ENCODE measurements around the gene GNA15. TPM values are rescaled to one million over a fixed set of nuclear protein-coding genes. Genes with fewer than 3 reads are reported as not detected.
"Not testable (repeated sequence)": the region's sequence is repeated elsewhere in the genome, so short reads cannot be mapped to it uniquely, and the experiment has no call there.

The GNA15 gene
- total RNA-seq, 4 donors from 2014 or later: 3.8 to 22.5 (median 7.8) TPM

DNA sequence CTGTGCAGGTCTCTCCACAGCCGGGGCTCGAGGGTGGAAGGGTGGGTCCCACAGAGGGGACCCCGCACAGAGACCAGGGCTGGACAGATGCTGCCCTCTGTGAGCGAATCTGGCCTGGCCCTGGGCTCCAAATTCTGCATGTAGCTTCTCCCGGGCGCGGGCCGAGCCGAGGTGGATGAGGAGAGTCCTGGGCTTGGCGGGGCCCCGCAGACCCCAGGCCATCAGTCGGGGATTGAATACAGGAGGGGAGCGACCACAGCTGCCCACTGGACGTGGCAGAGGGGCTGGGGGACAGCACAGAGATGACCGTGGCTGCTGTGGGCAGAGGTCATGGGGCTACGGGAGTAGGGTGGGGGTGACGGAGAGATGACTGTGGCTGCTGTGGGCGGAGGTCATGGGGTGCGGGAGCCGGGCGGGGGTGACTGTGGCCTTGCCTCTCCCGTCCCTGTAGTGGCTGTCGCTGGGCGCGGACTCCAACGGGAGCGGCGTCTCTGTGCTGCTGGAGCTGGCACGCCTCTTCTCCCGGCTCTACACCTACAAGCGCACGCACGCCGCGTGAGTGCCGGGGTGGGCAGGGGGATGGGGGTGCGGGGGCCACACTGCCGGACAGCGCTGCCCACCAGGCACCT, 65.4 kb downstream of the GNA15 start:
- TF ChIP-seq, protein P1, sequence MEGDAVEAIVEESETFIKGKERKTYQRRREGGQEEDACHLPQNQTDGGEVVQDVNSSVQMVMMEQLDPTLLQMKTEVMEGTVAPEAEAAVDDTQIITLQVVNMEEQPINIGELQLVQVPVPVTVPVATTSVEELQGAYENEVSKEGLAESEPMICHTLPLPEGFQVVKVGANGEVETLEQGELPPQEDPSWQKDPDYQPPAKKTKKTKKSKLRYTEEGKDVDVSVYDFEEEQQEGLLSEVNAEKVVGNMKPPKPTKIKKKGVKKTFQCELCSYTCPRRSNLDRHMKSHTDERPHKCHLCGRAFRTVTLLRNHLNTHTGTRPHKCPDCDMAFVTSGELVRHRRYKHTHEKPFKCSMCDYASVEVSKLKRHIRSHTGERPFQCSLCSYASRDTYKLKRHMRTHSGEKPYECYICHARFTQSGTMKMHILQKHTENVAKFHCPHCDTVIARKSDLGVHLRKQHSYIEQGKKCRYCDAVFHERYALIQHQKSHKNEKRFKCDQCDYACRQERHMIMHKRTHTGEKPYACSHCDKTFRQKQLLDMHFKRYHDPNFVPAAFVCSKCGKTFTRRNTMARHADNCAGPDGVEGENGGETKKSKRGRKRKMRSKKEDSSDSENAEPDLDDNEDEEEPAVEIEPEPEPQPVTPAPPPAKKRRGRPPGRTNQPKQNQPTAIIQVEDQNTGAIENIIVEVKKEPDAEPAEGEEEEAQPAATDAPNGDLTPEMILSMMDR (IDR thresholded peaks at IDR 0.05): no peak
- no peak for TF ChIP-seq POLR2A (IDR thresholded peaks at IDR 0.05)
- no peak for TF ChIP-seq EP300 (IDR thresholded peaks at IDR 0.05)
- H3K36me3 ChIP-seq: peaks cover 0 to 94% (median 2%) of the 10 kb centered on the region in 3 donors
- H3K4me1 ChIP-seq: no peaks in the 10 kb centered on the region
- H3K27ac ChIP-seq: no peak overlapping the region
- 88 to 89% methylated on average over 16 to 39 of the region's 39 CpGs for WGBS, 2 donors
- no peaks in the 10 kb centered on the region for H3K9me3 ChIP-seq
- H3K27me3 ChIP-seq: no peaks in the 10 kb centered on the region
- no peak overlapping the region for H3K4me3 ChIP-seq
- no peak for DNase-seq (ENCODE audit: low spot score in 2 of 2)

DNA sequence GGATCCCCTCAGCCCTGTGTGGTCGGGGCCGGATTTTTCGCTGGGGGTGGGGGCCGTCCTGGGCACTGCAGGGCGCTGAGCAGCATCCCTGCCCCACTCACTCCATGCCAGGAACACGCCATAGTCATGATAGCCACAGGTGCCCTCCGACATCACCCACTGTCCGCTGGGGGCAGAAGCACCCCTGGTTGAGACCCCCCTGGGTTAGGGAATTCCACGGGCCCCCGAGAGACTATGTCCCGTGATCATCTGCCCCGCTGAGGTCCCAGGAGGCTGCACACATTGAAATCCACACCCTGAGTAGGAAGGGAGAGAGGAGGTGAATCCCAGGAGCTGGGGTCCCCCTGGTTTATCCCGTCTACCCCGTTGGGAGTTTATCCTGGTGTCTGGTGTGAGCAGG, 66.1 kb downstream of the GNA15 start:
- H3K9me3 ChIP-seq: no peaks in the 10 kb centered on the region
- H3K27me3 ChIP-seq: no peaks in the 10 kb centered on the region
- TF ChIP-seq POLR2A (IDR thresholded peaks at IDR 0.05) (no peak), EP300 (IDR thresholded peaks at IDR 0.05) (no peak)
- TF ChIP-seq, protein P1 (IDR thresholded peaks at IDR 0.05): no peak
- H3K36me3 ChIP-seq: peaks cover 0 to 94% (median 7%) of the 10 kb centered on the region in 3 donors
- no peak overlapping the region for H3K27ac ChIP-seq
- DNase-seq (ENCODE audit: low spot score in 2 of 2): no peak
- H3K4me1 ChIP-seq: no peaks in the 10 kb centered on the region
- WGBS, 2 donors: 91 to 92% methylated on average over 13 of the region's 14 CpGs
- H3K4me3 ChIP-seq: no peak overlapping the region

DNA sequence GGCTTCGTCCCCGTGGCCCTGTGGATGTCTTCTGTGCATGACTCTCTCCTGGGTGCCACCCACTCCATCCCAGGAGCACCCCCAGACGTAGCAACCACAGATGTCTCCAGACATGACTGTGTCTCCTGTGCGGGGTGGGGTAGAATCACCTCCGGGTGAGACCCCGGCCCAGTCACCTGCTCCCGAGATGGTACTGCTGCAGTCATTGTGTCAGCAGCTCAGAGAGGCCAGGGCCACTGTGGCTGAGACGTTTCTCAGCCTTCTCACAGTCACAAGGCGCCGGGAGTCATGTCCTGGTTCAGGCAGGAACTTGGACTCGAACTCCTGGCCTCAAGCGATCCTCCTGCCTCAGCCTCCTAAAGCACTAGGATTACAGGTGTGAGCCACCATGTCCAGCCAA, 66.5 kb downstream of the GNA15 start:
- no peaks in the 10 kb centered on the region for H3K4me1 ChIP-seq
- 86 to 87% methylated on average over 11 to 12 of the region's 12 CpGs for WGBS, 2 donors
- no peak overlapping the region for H3K27ac ChIP-seq
- peaks cover 0 to 94% (median 8%) of the 10 kb centered on the region in 3 donors for H3K36me3 ChIP-seq
- TF ChIP-seq EP300 (IDR thresholded peaks at IDR 0.05): no peak
- TF ChIP-seq, protein P1 (IDR thresholded peaks at IDR 0.05): no peak
- TF ChIP-seq POLR2A (IDR thresholded peaks at IDR 0.05): no peak
- no peak for DNase-seq (ENCODE audit: low spot score in 2 of 2)
- no peaks in the 10 kb centered on the region for H3K9me3 ChIP-seq
- H3K4me3 ChIP-seq: no peak overlapping the region
- H3K27me3 ChIP-seq: no peaks in the 10 kb centered on the region

DNA sequence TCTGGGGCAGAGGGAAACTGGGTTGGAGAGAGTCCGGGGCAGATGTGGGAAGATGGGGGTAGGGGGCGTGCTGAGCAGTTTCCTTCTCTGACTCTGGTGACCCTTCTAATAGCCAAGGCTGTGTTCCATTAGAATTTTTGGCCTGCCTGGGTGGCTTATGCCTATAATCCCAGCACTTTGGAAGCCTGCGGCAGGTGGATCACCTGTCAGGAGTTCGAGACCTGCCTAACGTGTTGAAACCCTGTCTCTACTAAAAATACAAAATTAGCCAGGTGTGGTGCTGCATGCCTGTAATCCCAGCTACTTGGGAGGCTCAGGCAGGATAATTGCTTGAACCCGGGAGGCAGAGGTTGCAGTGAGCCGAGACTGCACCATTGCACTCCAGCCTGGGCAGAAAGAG, 67.1 kb downstream of the GNA15 start:
- 88 to 91% methylated on average over 7 of the region's 7 CpGs for WGBS, 2 donors
- H3K4me3 ChIP-seq; H3K4me1 ChIP-seq; DNase-seq (ENCODE audit: low spot score in 2 of 2); H3K27me3 ChIP-seq; H3K9me3 ChIP-seq; H3K27ac ChIP-seq: not testable (repeated sequence)
- peaks cover 0 to 94% (median 12%) of the 10 kb centered on the region in 3 donors for H3K36me3 ChIP-seq

DNA sequence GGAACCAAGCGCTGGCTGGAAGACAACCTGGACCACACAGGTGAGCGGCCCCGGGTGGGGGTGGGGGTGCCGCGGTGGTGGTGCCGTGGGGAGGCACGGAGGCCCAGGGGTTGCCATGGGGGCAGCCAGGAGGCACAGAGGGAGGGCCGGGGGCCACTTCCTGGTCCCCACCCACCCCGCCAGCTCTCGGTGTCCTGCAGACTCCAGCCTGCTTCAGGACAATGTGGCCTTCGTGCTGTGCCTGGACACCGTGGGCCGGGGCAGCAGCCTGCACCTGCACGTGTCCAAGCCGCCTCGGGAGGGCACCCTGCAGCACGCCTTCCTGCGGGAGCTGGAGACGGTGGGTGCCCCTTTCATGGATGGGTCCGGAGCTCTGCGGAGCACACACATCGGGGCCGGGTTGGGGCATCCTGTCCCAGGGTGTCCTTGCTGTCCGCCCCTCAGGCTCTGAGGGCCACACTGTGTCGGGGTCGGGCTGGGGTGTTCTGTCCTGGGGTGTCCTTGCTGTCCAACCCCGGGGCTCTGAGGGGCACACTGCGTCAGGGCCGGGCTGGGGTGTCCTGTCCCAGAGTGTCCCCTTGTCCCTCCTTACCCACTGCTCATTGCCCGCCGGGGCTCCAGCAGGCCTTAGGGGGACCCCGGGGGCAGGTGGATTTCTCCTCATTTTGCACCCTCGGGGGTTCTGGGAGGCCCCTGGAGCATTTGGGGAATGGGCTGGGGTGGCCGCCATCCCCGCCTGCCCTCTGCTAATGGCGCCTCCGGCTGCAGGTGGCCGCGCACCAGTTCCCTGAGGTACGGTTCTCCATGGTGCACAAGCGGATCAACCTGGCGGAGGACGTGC, 68.2 kb downstream of the GNA15 start:
- TF ChIP-seq POLR2A (IDR thresholded peaks at IDR 0.05) (no peak), EP300 (IDR thresholded peaks at IDR 0.05) (no peak)
- TF ChIP-seq, protein P1 (IDR thresholded peaks at IDR 0.05): no peak
- Histone ChIP-seq H3K9me3 (no peaks in the 10 kb centered on the region), H3K36me3 (peaks cover 0 to 96% (median 15%) of the 10 kb centered on the region in 3 donors), H3K27ac (no peak overlapping the region), H3K4me1 (no peaks in the 10 kb centered on the region), H3K27me3 (no peaks in the 10 kb centered on the region), H3K4me3 (no peak overlapping the region)
- WGBS, 2 donors: 90 to 91% methylated on average over 18 to 31 of the region's 43 CpGs
- DNase-seq (ENCODE audit: low spot score in 2 of 2): no peak

All from tibial nerve (tissue), 4 donors.